NCI-H2227 (cell line): Measurements from ENCODE around the gene ERN1.
A peak's percentile ranks its signal among the peaks of the same experiment; 100 is the strongest.

Experiments used
- DNase-seq: peaks from one replicate; lab custom pipeline; 2025; ENCODE audit not compliant: unreplicated experiment; lab: John Stamatoyannopoulos, UW

Gene ERN1

GRCh38 chr17:64064331-64064730, 65.6 kb downstream of the ERN1 start:
- DNase-seq = no peak

GRCh38 chr17:64063766-64064224, 66.1 kb downstream of the ERN1 start:
- DNase-seq = peak; percentile 11

- DNase-seq = no peak
Measured at GRCh38 chr17:64063088-64063487, 66.9 kb downstream of the ERN1 start.

- no peak for DNase-seq
Measured at GRCh38 chr17:64061178-64061898, 68.6 kb downstream of the ERN1 start.

DNA sequence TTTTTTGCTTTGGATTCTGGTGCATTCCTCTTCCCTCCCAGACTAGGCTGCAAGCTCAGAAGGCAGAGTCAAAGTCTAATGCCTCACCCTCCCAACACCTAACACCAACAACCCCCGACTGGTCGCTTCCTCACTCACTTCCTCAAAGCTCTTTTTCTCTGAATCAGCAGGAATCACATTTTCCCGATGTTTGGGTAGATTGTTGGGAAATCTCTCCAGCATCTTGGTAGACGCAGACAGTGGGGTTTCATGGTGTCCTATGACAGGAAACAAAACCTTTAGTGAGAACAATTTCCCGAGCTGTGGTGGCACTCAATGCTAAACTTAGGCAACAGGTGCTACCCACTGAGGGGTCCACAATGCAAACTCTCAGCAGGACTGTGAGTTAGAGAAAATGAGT, 69.6 kb downstream of the ERN1 start:
- no peak for DNase-seq

DNA sequence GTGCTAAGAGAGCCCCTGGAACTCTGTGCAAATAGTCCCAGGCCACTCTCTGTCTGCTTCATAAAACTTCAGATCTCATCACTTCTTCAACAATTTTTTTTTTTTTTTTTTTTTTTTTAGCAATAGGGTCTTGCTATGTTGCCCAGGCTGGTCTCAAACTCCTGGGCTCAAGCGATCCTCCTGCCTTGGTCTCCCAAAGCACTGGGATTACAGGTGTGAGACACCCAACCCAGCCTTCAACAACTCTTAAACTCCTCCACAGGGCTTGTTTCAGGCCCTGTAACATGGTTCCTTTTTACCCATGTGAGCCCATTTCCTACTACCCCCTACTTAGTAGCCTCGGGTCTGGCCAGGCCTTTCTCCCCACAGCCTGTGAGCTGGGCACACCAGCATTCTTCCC, 70.2 kb downstream of the ERN1 start:
- no peak for DNase-seq

GRCh38 chr17:64058621-64059020, 71.3 kb downstream of the ERN1 start:
- DNase-seq = no peak

- no peak for DNase-seq
Measured at GRCh38 chr17:64057701-64058263, 72.2 kb downstream of the ERN1 start.

GRCh38 chr17:64056269-64057005, 73.5 kb downstream of the ERN1 start:
- DNase-seq = no peak

- DNase-seq = no peak
Measured at GRCh38 chr17:64055183-64056142, 74.5 kb downstream of the ERN1 start.

DNA sequence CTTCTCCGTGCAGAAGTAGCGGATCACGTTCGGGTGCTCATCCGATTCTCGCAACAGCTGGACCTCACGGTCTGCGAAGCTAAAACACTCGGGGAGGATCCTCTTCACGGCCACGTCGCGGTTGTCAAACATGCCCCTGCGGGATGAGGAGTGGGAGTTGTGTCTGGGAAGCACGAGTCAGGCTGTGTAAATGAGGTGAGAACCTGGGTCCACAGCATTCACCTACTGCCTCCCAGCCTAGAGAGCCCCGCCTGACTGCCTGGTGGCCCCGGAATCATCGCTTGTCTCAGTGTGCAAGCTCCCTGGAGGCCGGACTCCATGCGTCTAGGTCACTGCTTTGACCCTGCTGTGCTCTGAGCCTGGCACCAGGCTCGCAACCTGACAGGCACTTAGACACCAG, 75.6 kb downstream of the ERN1 start:
- DNase-seq = no peak

GRCh38 chr17:64053101-64053500, 76.8 kb downstream of the ERN1 start:
- DNase-seq = no peak

- no peak for DNase-seq
Measured at GRCh38 chr17:64051153-64051552, 78.8 kb downstream of the ERN1 start.

DNA sequence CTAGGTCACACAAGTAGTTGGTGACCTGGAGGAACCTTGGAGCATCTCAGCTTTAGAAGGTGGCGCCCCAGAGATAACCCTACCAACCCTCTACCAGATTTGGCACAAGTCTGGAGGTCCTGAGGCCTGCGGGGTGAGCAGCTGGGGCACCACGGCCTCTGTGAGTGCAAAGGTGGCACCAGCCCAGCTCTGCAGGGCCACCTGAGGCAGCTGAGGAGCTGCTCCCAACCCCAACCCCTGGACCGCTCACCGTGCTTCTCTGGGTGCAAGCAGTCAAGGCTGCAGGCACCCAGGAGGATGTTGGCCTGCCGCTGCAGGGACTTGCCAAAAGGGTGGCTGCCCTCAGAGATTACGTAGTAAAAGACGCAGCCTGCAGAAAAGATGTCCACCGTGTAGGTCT, 81.1 kb downstream of the ERN1 start:
- DNase-seq = no peak

GRCh38 chr17:64045176-64045575, 84.8 kb downstream of the ERN1 start:
- DNase-seq = no peak

- no peak for DNase-seq
Measured at GRCh38 chr17:64042700-64043485, 87.1 kb downstream of the ERN1 start.

DNA sequence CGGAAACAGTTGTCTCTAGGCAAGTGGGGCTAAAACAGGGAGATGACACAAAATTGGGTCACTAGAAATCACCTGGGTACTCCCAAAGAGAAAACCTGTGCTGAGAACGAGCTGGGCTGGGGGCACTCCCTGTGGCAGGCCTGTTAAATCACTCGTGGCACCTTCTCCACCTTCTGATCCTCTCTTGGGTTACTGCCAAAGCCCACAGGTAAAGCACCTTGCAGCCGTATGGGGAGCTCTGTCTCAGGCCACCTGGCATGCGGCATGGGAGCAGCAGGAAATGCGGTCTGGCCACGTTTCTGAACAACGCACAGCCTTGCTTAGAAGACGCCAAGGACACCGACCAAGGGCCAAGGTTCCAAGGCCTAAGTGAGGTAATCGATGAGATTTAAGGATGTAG, 88.0 kb downstream of the ERN1 start:
- DNase-seq = no peak

GRCh38 chr17:64040206-64040605, 89.7 kb downstream of the ERN1 start:
- no peak for DNase-seq

- no peak for DNase-seq
Measured at GRCh38 chr17:64039106-64039400, 90.9 kb downstream of the ERN1 start.

- no peak for DNase-seq
Measured at GRCh38 chr17:64038331-64039105, 91.4 kb downstream of the ERN1 start.
